Smooth muscle cell (in vitro differentiated cells): ENCODE measurements around the gene MARCHF3. TPM values are rescaled to one million over a fixed set of nuclear protein-coding genes. Genes with fewer than 3 reads are reported as not detected.

Experiments used
- DNase-seq: peaks from one replicate; lab custom pipeline; 2025; ENCODE audit not compliant: unreplicated experiment; lab: John Stamatoyannopoulos, UW
- H2AFZ ChIP-seq: fragments of 200-600 bp; sonication (generic); 2 replicates; pipeline ENCODE4 v1.6.0; 2016; ENCODE audit warnings: antibody characterized with exemption, low read depth, mild to moderate bottlenecking
- H3F3A ChIP-seq: fragments of 200-600 bp; sonication (generic); 2 replicates; pipeline ENCODE4 v1.6.0; 2017; ENCODE audit warnings: antibody characterized with exemption, low read depth
- H3K27ac ChIP-seq: fragments of 200-600 bp; sonication (generic); 2 replicates; pipeline ENCODE4 v1.5.1; 2016; ENCODE audit warnings: low read depth, mild to moderate bottlenecking
- H3K27me3 ChIP-seq: fragments of 200-600 bp; sonication (generic); 2 replicates; pipeline ENCODE4 v1.6.1; 2016; ENCODE audit warnings: low read depth, mild to moderate bottlenecking
- H3K36me3 ChIP-seq: fragments of 200-600 bp; sonication (generic); 2 replicates; pipeline ENCODE4 v1.5.1; 2016; ENCODE audit warnings: low read depth
- H3K4me1 ChIP-seq: fragments of 200-600 bp; sonication (generic); 2 replicates; pipeline ENCODE4 v1.5.1; 2016; ENCODE audit warnings: low read depth
- H3K4me2 ChIP-seq: fragments of 200-600 bp; sonication (generic); 2 replicates; pipeline ENCODE4 v1.6.0; 2016; ENCODE audit warnings: mild to moderate bottlenecking
- H3K4me3 ChIP-seq: fragments of 200-600 bp; sonication (generic); 2 replicates; pipeline ENCODE4 v1.5.1; 2016; ENCODE audit warnings: mild to moderate bottlenecking
- H3K79me2 ChIP-seq: fragments of 200-600 bp; sonication (generic); 2 replicates; pipeline ENCODE4 v1.6.0; 2016; ENCODE audit warnings: low read depth, mild to moderate bottlenecking
- H3K9ac ChIP-seq: fragments of 200-600 bp; sonication (generic); 2 replicates; pipeline ENCODE4 v1.6.0; 2016; ENCODE audit warnings: low read depth
- H3K9me3 ChIP-seq: fragments of 200-600 bp; sonication (generic); replicated peaks from 2 replicates; pipeline ENCODE4 v1.5.1; 2016; ENCODE audit warnings: low read depth
- H4K20me1 ChIP-seq: fragments of 200-600 bp; sonication (generic); 2 replicates; pipeline ENCODE4 v1.6.0; 2016; ENCODE audit warnings: low read depth
- CTCF ChIP-seq: fragments of 200-600 bp; sonication (generic); IDR thresholded peaks from 2 replicates; pipeline ENCODE4 v1.5.1; 2017; ENCODE audit warnings: borderline replicate concordance, mild to moderate bottlenecking, antibody characterized with exemption; ENCODE audit not compliant: insufficient read depth, poor library complexity, severe bottlenecking
- WGBS: methylation state at CpG from one replicate; pipeline ENCODE4 v1.1.7; 2016; ENCODE audit warnings: low lambda C conversion rate; 5-methylcytosine and 5-hydroxymethylcytosine counted together
- polyA plus RNA-seq: library from polyadenylated mRNA; unstranded; fragments of >200 nt; fragmentation: Nextera tagmentation; extraction: Ambion mirVana; gene quantifications from 2 replicates; pipeline ENCODE4 v1.2.1, GENCODE V29; 2016
- total RNA-seq: library from RNA; depleted of rRNA; stranded (reverse); fragments of >200 nt; gene quantifications from 2 replicates; pipeline ENCODE4 v1.2.3, GENCODE V29; 2014

Gene MARCHF3
- total and polyA plus RNA-seq, 2 experiments from 2014 or later, result 17.8 to 30.8 TPM

- Histone ChIP-seq H3K4me2 (no peak overlapping the region), H3K4me3 (no peak overlapping the region), H3F3A (no peaks in the 10 kb centered on the region), H3K27ac (no peak overlapping the region), H3K9me3 (no peaks in the 10 kb centered on the region), H4K20me1 (no peaks in the 10 kb centered on the region), H2AFZ (no peak overlapping the region), H3K79me2 (no peaks in the 10 kb centered on the region), H3K4me1 (no peaks in the 10 kb centered on the region), H3K36me3 (no peaks in the 10 kb centered on the region), H3K9ac (no peak overlapping the region), H3K27me3 (no peaks in the 10 kb centered on the region)
- 97% methylated on average over 5 of the region's 5 CpGs for WGBS
- DNase-seq, result no peak
- TF ChIP-seq CTCF, result no peak
These were observed 201.3 kb downstream of the MARCHF3 start for GRCh38 chr5:126829098-126829497.

- H3K27me3 ChIP-seq, result no peaks in the 10 kb centered on the region
- H3K4me3 ChIP-seq, result no peak overlapping the region
- H3K4me1 ChIP-seq, result no peaks in the 10 kb centered on the region
- 99% methylated on average over 3 of the region's 3 CpGs for WGBS
- no peak overlapping the region for H2AFZ ChIP-seq
- no peak overlapping the region for H3K9ac ChIP-seq
- H3K79me2 ChIP-seq, result no peaks in the 10 kb centered on the region
- no peaks in the 10 kb centered on the region for H3K9me3 ChIP-seq
- no peak overlapping the region for H3K4me2 ChIP-seq
- DNase-seq, result no peak
- H3K27ac ChIP-seq, result no peak overlapping the region
- TF ChIP-seq CTCF, result no peak
- H4K20me1 ChIP-seq, result no peaks in the 10 kb centered on the region
- H3F3A ChIP-seq, result no peaks in the 10 kb centered on the region
- H3K36me3 ChIP-seq, result no peaks in the 10 kb centered on the region
These were observed 203.6 kb downstream of the MARCHF3 start for GRCh38 chr5:126826619-126827215.

DNA sequence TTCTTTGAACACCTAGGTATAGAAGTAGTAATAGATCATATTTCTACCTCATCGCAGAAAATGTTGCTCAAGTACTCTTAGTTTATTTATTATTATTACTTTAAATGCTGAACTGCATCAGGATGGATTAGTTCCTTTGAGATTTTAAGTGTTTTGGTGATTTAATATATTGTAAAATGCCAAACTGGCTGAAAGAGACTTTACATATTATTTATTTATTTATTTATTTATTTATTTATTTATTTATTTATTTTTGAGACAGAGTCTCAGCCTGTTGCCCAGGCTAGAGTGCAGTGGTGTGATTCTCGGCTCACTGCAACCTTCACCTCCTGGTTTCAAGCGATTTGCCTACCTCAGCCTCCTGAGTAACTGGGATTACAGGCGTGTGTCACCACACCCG lies 211.1 kb downstream of the MARCHF3 start:
- no peak overlapping the region for H3K4me2 ChIP-seq
- H3K27me3 ChIP-seq, result no peaks in the 10 kb centered on the region
- H3F3A ChIP-seq, result no peaks in the 10 kb centered on the region
- no peaks in the 10 kb centered on the region for H3K4me1 ChIP-seq
- H2AFZ ChIP-seq, result no peak overlapping the region
- H3K4me3 ChIP-seq, result no peak overlapping the region
- no peak overlapping the region for H3K27ac ChIP-seq
- H4K20me1 ChIP-seq, result no peaks in the 10 kb centered on the region
- no peak for TF ChIP-seq CTCF
- H3K9me3 ChIP-seq, result no peaks in the 10 kb centered on the region
- DNase-seq, result no peak
- 98% methylated on average over 5 of the region's 5 CpGs for WGBS
- no peaks in the 10 kb centered on the region for H3K36me3 ChIP-seq
- H3K79me2 ChIP-seq, result no peaks in the 10 kb centered on the region
- no peak overlapping the region for H3K9ac ChIP-seq

DNA sequence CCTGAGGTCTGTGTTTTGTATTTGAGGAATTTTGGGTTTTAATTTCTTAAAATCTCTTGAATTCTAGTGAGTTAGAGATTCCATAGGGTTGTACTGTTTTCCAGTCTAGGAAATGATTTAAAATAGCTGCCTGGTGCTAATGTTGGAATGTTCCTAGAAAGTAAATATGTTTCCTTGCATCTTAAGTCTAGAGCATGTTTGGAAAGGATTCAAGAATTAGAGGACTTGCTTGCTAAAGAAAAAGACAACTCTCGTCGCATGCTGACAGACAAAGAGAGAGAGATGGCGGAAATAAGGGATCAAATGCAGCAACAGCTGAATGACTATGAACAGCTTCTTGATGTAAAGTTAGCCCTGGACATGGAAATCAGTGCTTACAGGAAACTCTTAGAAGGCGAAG lies 211.6 kb downstream of the MARCHF3 start:
- H3K4me2 ChIP-seq, result no peak overlapping the region
- TF ChIP-seq CTCF, result no peak

More for the DNA sequence above, 211.6 kb downstream of the MARCHF3 start:
- Histone ChIP-seq H3K4me1 (no peaks in the 10 kb centered on the region), H3K27me3 (no peaks in the 10 kb centered on the region), H4K20me1 (no peaks in the 10 kb centered on the region), H3K4me3 (no peak overlapping the region), H3K79me2 (no peaks in the 10 kb centered on the region), H3K36me3 (no peaks in the 10 kb centered on the region), H2AFZ (no peak overlapping the region), H3F3A (no peaks in the 10 kb centered on the region), H3K27ac (no peak overlapping the region), H3K9ac (no peak overlapping the region), H3K9me3 (no peaks in the 10 kb centered on the region)
- WGBS, result 92% methylated on average over 4 of the region's 4 CpGs
- DNase-seq, result no peak
